Upper lobe of left lung (tissue), 6 donors: ENCODE measurements around the gene SORBS1. TPM values are rescaled to one million over a fixed set of nuclear protein-coding genes. Genes with fewer than 3 reads are reported as not detected.

Experiments used
- ATAC-seq, 2 donors: fragments of 200-7000 bp; cut with Tn5 transposase; one replicate each; pipeline ENCODE4 v1.9.1; 2022; ENCODE audit warnings: mild to moderate bottlenecking in 2 of 2, moderate library complexity in 2 of 2; ENCODE audit not compliant: low FRiP score in 2 of 2
- DNase-seq, 2 donors: peaks; one replicate each; pipeline ENCODE4 v3.0.0-alpha.2; 2019 to 2020
- H3K27ac ChIP-seq, 4 donors: fragments of 200-600 bp; sonication (generic); one replicate each; pipeline ENCODE4 v1.5.1; 2016 to 2019
- H3K27me3 ChIP-seq, 4 donors: fragments of 200-600 bp; sonication (generic); one replicate each; pipeline ENCODE4 v1.5.1; 2017 to 2019
- H3K36me3 ChIP-seq, 4 donors: fragments of 200-600 bp; sonication (generic); one replicate each; pipeline ENCODE4 v1.5.1; 2016 to 2019
- H3K4me1 ChIP-seq, 4 donors: fragments of 200-600 bp; sonication (generic); one replicate each; pipeline ENCODE4 v1.5.1; 2018 to 2019
- H3K4me3 ChIP-seq, 4 donors: fragments of 200-600 bp; sonication (generic); one replicate each; pipeline ENCODE4 v1.5.1; 2017 to 2019; ENCODE audit warnings: mild to moderate bottlenecking in 2 of 4, moderate library complexity in 1 of 4
- H3K9me3 ChIP-seq, 4 donors: fragments of 200-600 bp; sonication (generic); one replicate each; pipeline ENCODE4 v1.5.1; 2018 to 2019
- CTCF ChIP-seq, 6 experiments: fragments of 450-650 bp in 4 of 6; fragments of 200-600 bp in 2 of 6; sonication (generic) in 2 of 6; IDR thresholded peaks; one replicate each; pipeline ENCODE4 v1.5.1; 2016 to 2019; ENCODE audit warnings: antibody characterized with exemption in 6 of 6
- EP300 ChIP-seq, 4 donors: sonication (generic); formaldehyde crosslinking; IDR thresholded peaks; one replicate each; pipeline ENCODE4 v1.5.1; 2017; ENCODE audit warnings: antibody characterized with exemption in 4 of 4, control low read depth in 2 of 4
- POLR2A ChIP-seq, 4 donors: fragments of 450-650 bp; IDR thresholded peaks; one replicate each; pipeline ENCODE4 v1.5.1; 2016 to 2017; ENCODE audit warnings: antibody characterized with exemption in 4 of 4, mild to moderate bottlenecking in 2 of 4
- POLR2AphosphoS5 ChIP-seq, 2 donors: sonication (generic); formaldehyde crosslinking; IDR thresholded peaks; one replicate each; pipeline ENCODE4 v1.5.1; 2017; ENCODE audit warnings: antibody characterized with exemption in 2 of 2
- WGBS, 2 donors: methylation state at CpG; one replicate each; pipeline ENCODE4 v1.1.5; 2017 to 2018; 5-methylcytosine and 5-hydroxymethylcytosine counted together
- total RNA-seq, 6 donors: library from RNA; depleted of rRNA in 4 of 6; stranded (reverse); fragments of >200 nt in 4 of 6; gene quantifications; one replicate each; pipeline versions ENCODE4 v1.1.0 to v1.2.1, GENCODE V29; 2016 to 2021
- donor health status: DM: no; HTN: no; CAD: no; lungs with moderate emphysema.
- donor health status: DM: no; HTN: yes; CAD: no; lungs with severe emphysema.

SORBS1 gene
- total RNA-seq, 6 donors from 2014 or later: 45.8 to 116 (median 71.7) TPM

- TF ChIP-seq POLR2A (IDR thresholded peaks at IDR 0.05) (no peak), EP300 (IDR thresholded peaks at IDR 0.05) (no peak), POLR2AphosphoS5 (IDR thresholded peaks at IDR 0.05) (no peak), CTCF (IDR thresholded peaks at IDR 0.05) (no peak)
- H3K27me3 ChIP-seq: no peaks in the 10 kb centered on the region
- no peak overlapping the region for H3K4me3 ChIP-seq
- peaks cover 0 to 22% (median 3%) of the 10 kb centered on the region in 4 donors for H3K36me3 ChIP-seq
- H3K9me3 ChIP-seq: no peaks in the 10 kb centered on the region
- no peak for DNase-seq
- peaks cover 18 to 30% (median 22%) of the 10 kb centered on the region in 4 donors for H3K4me1 ChIP-seq
- H3K27ac ChIP-seq: peak overlapping the region in 3 of 4 donors; percentile 20 to 66 (median 57)
- 52 to 64% methylated on average over 2 of the region's 2 CpGs for WGBS, 2 donors
- no peak for ATAC-seq
Measured at GRCh38 chr10:95389176-95389575, 172.0 kb downstream of the SORBS1 start.

DNA sequence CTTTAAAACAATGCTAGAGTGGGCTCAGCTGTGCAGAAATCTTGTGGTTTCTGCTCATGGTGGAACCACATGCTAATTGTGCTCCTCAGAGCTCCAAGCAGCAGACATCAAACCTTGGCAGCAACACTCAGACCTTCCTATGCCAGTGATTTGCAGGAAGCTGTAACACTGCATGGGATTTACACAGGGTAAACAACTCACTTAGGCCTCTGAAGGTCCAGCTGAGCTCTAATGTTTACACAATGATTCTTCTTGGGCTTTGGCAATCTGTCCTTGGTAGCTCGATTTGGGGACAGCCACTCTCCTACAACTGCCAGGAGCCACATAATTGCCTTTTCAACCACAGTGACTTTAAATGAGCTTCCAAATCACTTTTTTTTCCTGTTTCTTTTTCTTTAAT, 172.6 kb downstream of the SORBS1 start:
- H3K4me1 ChIP-seq: peaks cover 18 to 30% (median 22%) of the 10 kb centered on the region in 4 donors
- peak overlapping the region; percentile 14 to 66 (median 58) for H3K27ac ChIP-seq
- TF ChIP-seq EP300 (IDR thresholded peaks at IDR 0.05): peak in 1 of 4 donors; percentile 38
- peak in 1 of 2 donors; percentile 38 for TF ChIP-seq POLR2AphosphoS5 (IDR thresholded peaks at IDR 0.05)
- no peak for TF ChIP-seq POLR2A (IDR thresholded peaks at IDR 0.05)
- no peak for TF ChIP-seq CTCF (IDR thresholded peaks at IDR 0.05)
- DNase-seq: peak in 1 of 2 donors; percentile 65
- peaks cover 0 to 27% (median 3%) of the 10 kb centered on the region in 4 donors for H3K36me3 ChIP-seq
- peak; percentile 45 to 76 for ATAC-seq
- no peaks in the 10 kb centered on the region for H3K9me3 ChIP-seq
- H3K4me3 ChIP-seq: no peak overlapping the region
- no peaks in the 10 kb centered on the region for H3K27me3 ChIP-seq
- 15 to 26% methylated on average over 1 of the region's 1 CpG for WGBS, 2 donors

GRCh38 chr10:95388109-95388471, 173.1 kb downstream of the SORBS1 start:
- Histone ChIP-seq H3K9me3 (no peaks in the 10 kb centered on the region), H3K4me1 (peaks cover 18 to 30% (median 22%) of the 10 kb centered on the region in 4 donors), H3K27me3 (no peaks in the 10 kb centered on the region), H3K4me3 (no peak overlapping the region), H3K27ac (peak overlapping the region; percentile 14 to 66 (median 58)), H3K36me3 (peaks cover 0 to 26% (median 5%) of the 10 kb centered on the region in 4 donors)
- DNase-seq (no peak), ATAC-seq (no peak)
- WGBS, 2 donors: 67 to 68% methylated on average over 5 of the region's 5 CpGs
- no peak for TF ChIP-seq POLR2AphosphoS5 (IDR thresholded peaks at IDR 0.05)
- no peak for TF ChIP-seq POLR2A (IDR thresholded peaks at IDR 0.05)
- TF ChIP-seq EP300 (IDR thresholded peaks at IDR 0.05): no peak
- TF ChIP-seq CTCF (IDR thresholded peaks at IDR 0.05): no peak

DNA sequence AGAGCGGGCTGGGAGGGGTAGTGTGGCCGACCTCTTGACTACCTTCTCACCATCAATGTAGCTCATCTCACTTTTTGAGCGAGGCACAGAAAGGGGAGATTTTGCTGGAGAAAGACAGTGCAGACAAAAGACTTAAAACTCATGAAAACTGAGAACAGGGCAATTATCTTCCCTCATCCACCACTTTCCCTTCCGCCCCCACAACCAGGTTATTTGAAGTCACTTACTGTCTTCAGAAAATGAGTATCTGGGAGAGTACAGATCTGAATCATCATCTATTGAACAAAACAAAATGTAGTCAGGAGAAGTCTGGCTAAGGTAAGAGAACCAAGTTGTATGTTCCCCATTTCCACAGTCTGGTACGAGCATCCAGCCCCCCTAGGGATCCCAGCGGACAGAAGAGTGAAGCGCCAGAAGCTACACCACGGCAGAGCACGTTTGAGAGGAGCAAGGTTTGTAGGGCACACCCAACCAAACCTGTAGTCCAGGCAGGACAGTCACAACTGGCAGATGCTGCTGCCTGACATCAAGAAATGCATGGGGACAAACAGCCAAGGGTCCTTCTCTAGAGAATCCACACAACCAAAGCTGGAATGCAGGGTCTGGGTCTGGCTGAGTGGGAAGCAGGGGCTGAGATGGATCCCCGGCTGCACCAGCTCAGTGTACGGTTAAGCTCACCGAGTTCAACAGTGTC, 177.0 kb downstream of the SORBS1 start:
- WGBS, 2 donors: 91 to 92% methylated on average over 10 to 12 of the region's 12 CpGs
- peaks cover 11 to 19% (median 17%) of the 10 kb centered on the region in 4 donors for H3K4me1 ChIP-seq
- no peak for DNase-seq
- H3K36me3 ChIP-seq: peaks cover 5 to 49% (median 13%) of the 10 kb centered on the region in 4 donors
- H3K27ac ChIP-seq: no peak overlapping the region
- ATAC-seq: no peak
- TF ChIP-seq POLR2AphosphoS5 (IDR thresholded peaks at IDR 0.05) (no peak), POLR2A (IDR thresholded peaks at IDR 0.05) (no peak), EP300 (IDR thresholded peaks at IDR 0.05) (no peak), CTCF (IDR thresholded peaks at IDR 0.05) (no peak)
- H3K27me3 ChIP-seq: no peaks in the 10 kb centered on the region
- no peak overlapping the region for H3K4me3 ChIP-seq
- no peaks in the 10 kb centered on the region for H3K9me3 ChIP-seq
